H1 (cell line): ENCODE measurements around the gene RIPOR3.

Source experiments
- BACH1 ChIP-seq: IDR thresholded peaks from 2 replicates; pipeline ENCODE4 v1.6.1; 2012; ENCODE audit warnings: low read length, improper control_type of control experiment
- BCL11A ChIP-seq, 2 experiments: IDR thresholded peaks; one replicate each; pipeline ENCODE4 v1.6.1; 2011; ENCODE audit warnings: low read depth in 2 of 2, low read length in 2 of 2, mild to moderate bottlenecking in 2 of 2
- EP300 ChIP-seq, 2 experiments: IDR thresholded peaks; 1 replicate in 1 of 2; 2 replicates in 1 of 2; pipeline ENCODE4 v1.6.1; 2011 to 2012; ENCODE audit warnings: low read depth in 2 of 2, low read length in 2 of 2, mild to moderate bottlenecking in 2 of 2, borderline replicate concordance in 1 of 2, inconsistent platforms in 1 of 2, moderate library complexity in 1 of 2
- EZH2 ChIP-seq: fragments of 200-600 bp; sonication (generic); IDR thresholded peaks from 2 replicates; pipeline ENCODE4 v1.7.1; 2012; ENCODE audit warnings: low read depth, mild to moderate bottlenecking, moderate library complexity, low read length, inconsistent platforms; ENCODE audit not compliant: severe bottlenecking
- GTF2F1 ChIP-seq: IDR thresholded peaks from 2 replicates; pipeline ENCODE4 v1.6.1; 2012; ENCODE audit warnings: low read depth, low read length, improper control_type of control experiment, borderline replicate concordance
- POLR2A ChIP-seq, 2 experiments: IDR thresholded peaks; 1 replicate in 1 of 2; 2 replicates in 1 of 2; pipeline ENCODE4 v1.6.1; 2011; ENCODE audit warnings: low read depth in 2 of 2, low read length in 2 of 2, mild to moderate bottlenecking in 2 of 2; ENCODE audit errors: control extremely low read depth in 1 of 2
- ZNF274 ChIP-seq: IDR thresholded peaks from 2 replicates; pipeline ENCODE4 v1.7.0; 2012; ENCODE audit warnings: low read length, borderline replicate concordance; ENCODE audit errors: extremely low read depth

- TF ChIP-seq BCL11A (IDR thresholded peaks at IDR 0.05; ENCODE audit: low read depth in 2 of 2, low read length in 2 of 2): no peak
- no peak for TF ChIP-seq POLR2A (IDR thresholded peaks at IDR 0.05; ENCODE audit: control extremely low read depth in 1 of 2, low read depth in 2 of 2, low read length in 2 of 2)
- TF ChIP-seq EZH2: no peak
- TF ChIP-seq BACH1: no peak
- TF ChIP-seq EP300 (IDR thresholded peaks at IDR 0.05; ENCODE audit: borderline replicate concordance in 1 of 2, low read depth in 2 of 2, low read length in 2 of 2): no peak
- no peak for TF ChIP-seq GTF2F1
- no peak for TF ChIP-seq ZNF274
Measured at GRCh38 chr20:50582092-50582491, 109.2 kb downstream of the RIPOR3 start.
